Measurements from ENCODE around the gene AXIN1.

GRCh38 chr16:314351-314750, 38.2 kb downstream of the AXIN1 start:
- TF ChIP-seq CTCF (IDR thresholded peaks at IDR 0.05) (no peak), POLR2A (IDR thresholded peaks at IDR 0.05) (no peak), EP300 (IDR thresholded peaks at IDR 0.05) (no peak)
